HEK293T (cell line): ENCODE measurements around the gene EYS.

Experiments used
- CTCF ChIA-PET: fragments of 350-600 bp; formaldehyde crosslinking; extraction: SDS; loops from one replicate; lab custom pipeline; 2021; ENCODE audit warnings: antibody characterized with exemption, inconsistent platforms; lab: Yijun Ruan, JAX
- POLR2A ChIA-PET: fragments of 350-600 bp; formaldehyde crosslinking; extraction: SDS; loops from one replicate; lab custom pipeline; 2020; ENCODE audit warnings: antibody characterized with exemption, inconsistent platforms; lab: Yijun Ruan, JAX
- DNase-seq: peaks from one replicate; pipeline ENCODE4 v3.0.0; 2012; ENCODE audit warnings: mixed read lengths; ENCODE audit errors: extremely low spot score
- ARNT ChIP-seq: fragments of 450-650 bp; IDR thresholded peaks from 2 replicates; pipeline ENCODE4 v1.6.1; 2017; ENCODE audit warnings: mild to moderate bottlenecking
- BHLHE40 ChIP-seq: fragments of 450-650 bp; IDR thresholded peaks from 2 replicates; pipeline ENCODE4 v1.6.1; 2016; ENCODE audit warnings: mild to moderate bottlenecking, moderate library complexity, borderline replicate concordance
- CTBP1 ChIP-seq: fragments of 450-650 bp; IDR thresholded peaks from 2 replicates; pipeline ENCODE4 v1.6.1; 2016; ENCODE audit warnings: borderline replicate concordance
- ELF4 ChIP-seq: fragments of 450-650 bp; IDR thresholded peaks from 2 replicates; pipeline ENCODE4 v1.6.1; 2017; ENCODE audit warnings: antibody characterized with exemption
- FOXA1 ChIP-seq: fragments of 450-650 bp; IDR thresholded peaks from 2 replicates; pipeline ENCODE4 v1.6.1; 2016; ENCODE audit warnings: mild to moderate bottlenecking
- FOXK2 ChIP-seq: fragments of 450-650 bp; IDR thresholded peaks from 2 replicates; pipeline ENCODE4 v1.6.1; 2016; ENCODE audit warnings: mild to moderate bottlenecking
- FOXM1 ChIP-seq: fragments of 450-650 bp; IDR thresholded peaks from 2 replicates; pipeline ENCODE4 v1.6.1; 2017; ENCODE audit warnings: mild to moderate bottlenecking, borderline replicate concordance
- HDGF ChIP-seq: fragments of 450-650 bp; IDR thresholded peaks from 2 replicates; pipeline ENCODE4 v1.6.1; 2017; ENCODE audit warnings: antibody characterized with exemption, borderline replicate concordance
- L3MBTL2 ChIP-seq: fragments of 450-650 bp; conservative IDR thresholded peaks from 2 replicates; pipeline ENCODE4 v1.6.1; 2016; ENCODE audit warnings: mild to moderate bottlenecking
- LEF1 ChIP-seq: fragments of 450-650 bp; IDR thresholded peaks from 2 replicates; pipeline ENCODE4 v1.6.1; 2017; ENCODE audit warnings: mild to moderate bottlenecking, borderline replicate concordance
- NFRKB ChIP-seq: fragments of 450-650 bp; IDR thresholded peaks from 2 replicates; pipeline ENCODE4 v1.6.1; 2016; ENCODE audit warnings: mild to moderate bottlenecking, moderate library complexity
- PKNOX1 ChIP-seq: fragments of 450-650 bp; IDR thresholded peaks from 2 replicates; pipeline ENCODE4 v1.6.1; 2016
- SP1 ChIP-seq: fragments of 450-650 bp; IDR thresholded peaks from 2 replicates; pipeline ENCODE4 v1.6.1; 2017
- SUZ12 ChIP-seq: fragments of 450-650 bp; IDR thresholded peaks from 2 replicates; pipeline ENCODE4 v1.6.1; 2016; ENCODE audit warnings: mild to moderate bottlenecking
- TARDBP ChIP-seq: fragments of 450-650 bp; IDR thresholded peaks from 2 replicates; pipeline ENCODE4 v1.6.1; 2016
- ZNF384 ChIP-seq: fragments of 450-650 bp; IDR thresholded peaks from 2 replicates; pipeline ENCODE4 v1.6.1; 2016

EYS gene

GRCh38 chr6:63797721-63798120, 1909.3 kb downstream of the EYS start:
- TF ChIP-seq NFRKB (no peak), LEF1 (no peak), SUZ12 (no peak), SP1 (no peak), FOXK2 (no peak), L3MBTL2 (no peak), BHLHE40 (no peak), ZNF384 (no peak), FOXA1 (no peak), TARDBP (no peak)
- no peak for DNase-seq
- CTCF ChIA-PET, result no interaction called here
- POLR2A ChIA-PET, result no interaction called here

- CTCF ChIA-PET, result no interaction called here
- POLR2A ChIA-PET, result no interaction called here
- TF ChIP-seq FOXK2, result no peak
- no peak for DNase-seq
Observed at GRCh38 chr6:63795826-63796225, 1911.2 kb downstream of the EYS start.

DNA sequence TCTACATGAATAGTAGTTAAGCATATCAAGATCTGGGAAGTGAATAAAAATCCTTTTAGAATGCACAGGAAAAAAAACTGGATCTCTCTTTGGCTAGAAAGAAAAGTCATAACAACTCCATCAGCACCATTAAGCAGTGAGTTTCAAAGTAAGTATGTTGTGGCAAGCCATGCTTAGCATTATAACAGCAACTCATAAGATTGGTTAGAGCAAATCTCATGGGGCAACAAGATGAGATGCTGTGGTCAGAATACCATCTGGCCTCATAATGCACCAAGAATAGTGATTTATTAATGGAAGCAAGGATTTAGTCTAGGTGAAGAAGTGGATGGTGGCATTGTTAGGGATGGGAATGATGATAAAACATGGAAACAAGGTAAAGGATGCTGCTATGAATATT, 1912.0 kb downstream of the EYS start:
- CTCF ChIA-PET, result no interaction called here
- POLR2A ChIA-PET, result no interaction called here

GRCh38 chr6:63793465-63794137, 1913.4 kb downstream of the EYS start:
- ChIA-PET CTCF (interaction anchor here (0.6 kb wide), 1 partner anchor 193 kb away, joined by 7 read pairs; no protein-coding TSS in a partner anchor), POLR2A (no interaction called here)
- TF ChIP-seq L3MBTL2 (no peak), ARNT (no peak), SP1 (no peak), PKNOX1 (no peak), SUZ12 (no peak)
- DNase-seq, result no peak

More for the DNA sequence above, 1912.0 kb downstream of the EYS start:
- DNase-seq, result no peak
- TF ChIP-seq BHLHE40 (no peak), NFRKB (no peak), FOXK2 (no peak), TARDBP (no peak), HDGF (no peak), L3MBTL2 (no peak), SUZ12 (no peak), ARNT (no peak), ELF4 (no peak)

GRCh38 chr6:63792736-63793464, 1914.1 kb downstream of the EYS start:
- no peak for DNase-seq
- ChIA-PET CTCF (no interaction called here), POLR2A (no interaction called here)
- TF ChIP-seq ELF4 (no peak), ZNF384 (no peak), NFRKB (no peak), ARNT (no peak), FOXK2 (no peak), HDGF (no peak)

- TF ChIP-seq SUZ12, result no peak
- no peak for TF ChIP-seq ZNF384
- no peak for TF ChIP-seq TARDBP
- TF ChIP-seq HDGF, result no peak
- no peak for TF ChIP-seq L3MBTL2
- TF ChIP-seq LEF1, result no peak
- no peak for TF ChIP-seq PKNOX1
- TF ChIP-seq CTBP1, result no peak
- TF ChIP-seq FOXA1, result no peak
- no peak for TF ChIP-seq SP1
- TF ChIP-seq BHLHE40, result no peak
- TF ChIP-seq FOXM1, result no peak
- ChIA-PET POLR2A (no interaction called here), CTCF (no interaction called here)
- no peak for DNase-seq
Observed at GRCh38 chr6:63790334-63790733, 1916.7 kb downstream of the EYS start.

DNA sequence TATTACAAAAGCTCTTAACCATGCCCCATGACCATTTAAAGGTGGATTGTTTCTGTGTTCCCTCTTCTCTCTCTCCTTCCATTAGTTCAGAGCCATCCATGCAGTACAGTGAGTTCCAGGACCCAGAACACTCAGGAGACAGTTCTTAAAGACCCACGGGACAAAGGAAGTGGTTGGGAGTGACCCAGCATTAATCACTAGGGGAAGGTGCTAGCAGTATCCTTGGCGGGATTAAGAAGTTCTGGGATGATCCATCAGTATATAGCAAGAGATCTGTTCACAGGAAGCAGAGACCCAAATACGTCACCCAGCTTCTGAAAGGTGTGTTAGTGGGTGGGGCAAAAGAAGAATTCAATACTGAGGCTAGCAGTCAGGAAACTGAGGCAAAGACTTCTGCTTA, 1917.3 kb downstream of the EYS start:
- ChIA-PET POLR2A (interaction anchor here (0.6 kb wide), 1 partner anchor 17 kb away, joined by 3 read pairs; no protein-coding TSS in a partner anchor), CTCF (no interaction called here)
- DNase-seq, result no peak
- no peak for TF ChIP-seq FOXM1
- TF ChIP-seq ELF4, result no peak
- TF ChIP-seq SUZ12, result no peak
- no peak for TF ChIP-seq LEF1
- no peak for TF ChIP-seq L3MBTL2
- TF ChIP-seq ARNT, result no peak
- TF ChIP-seq BHLHE40, result no peak
- TF ChIP-seq CTBP1, result no peak
- TF ChIP-seq SP1, result no peak
- no peak for TF ChIP-seq ZNF384
- TF ChIP-seq HDGF, result no peak
- no peak for TF ChIP-seq NFRKB
- no peak for TF ChIP-seq PKNOX1
- TF ChIP-seq FOXA1, result no peak
- no peak for TF ChIP-seq TARDBP
- no peak for TF ChIP-seq FOXK2
